Cardiac fibroblast (primary cell): ENCODE measurements around the gene RNF213.

Experiments used
- DNase-seq, 2 donors: peaks; one replicate each; pipeline versions ENCODE4 v3.0.0 to v3.0.0-alpha.2; 2010; ENCODE audit warnings: low read depth in 2 of 2
- H3K4me3 ChIP-seq, 2 donors: replicated peaks in 1 of 2; 1 replicate in 1 of 2; 2 replicates in 1 of 2; pipeline ENCODE4 v1.5.1; 2011; ENCODE audit warnings: low read depth in 2 of 2, low read length in 2 of 2, mild to moderate bottlenecking in 2 of 2, moderate library complexity in 1 of 2
- CTCF ChIP-seq: IDR thresholded peaks from one replicate; pipeline ENCODE4 v1.5.1; 2011; ENCODE audit warnings: low read depth, mild to moderate bottlenecking, low read length, inconsistent platforms

Gene RNF213

DNA sequence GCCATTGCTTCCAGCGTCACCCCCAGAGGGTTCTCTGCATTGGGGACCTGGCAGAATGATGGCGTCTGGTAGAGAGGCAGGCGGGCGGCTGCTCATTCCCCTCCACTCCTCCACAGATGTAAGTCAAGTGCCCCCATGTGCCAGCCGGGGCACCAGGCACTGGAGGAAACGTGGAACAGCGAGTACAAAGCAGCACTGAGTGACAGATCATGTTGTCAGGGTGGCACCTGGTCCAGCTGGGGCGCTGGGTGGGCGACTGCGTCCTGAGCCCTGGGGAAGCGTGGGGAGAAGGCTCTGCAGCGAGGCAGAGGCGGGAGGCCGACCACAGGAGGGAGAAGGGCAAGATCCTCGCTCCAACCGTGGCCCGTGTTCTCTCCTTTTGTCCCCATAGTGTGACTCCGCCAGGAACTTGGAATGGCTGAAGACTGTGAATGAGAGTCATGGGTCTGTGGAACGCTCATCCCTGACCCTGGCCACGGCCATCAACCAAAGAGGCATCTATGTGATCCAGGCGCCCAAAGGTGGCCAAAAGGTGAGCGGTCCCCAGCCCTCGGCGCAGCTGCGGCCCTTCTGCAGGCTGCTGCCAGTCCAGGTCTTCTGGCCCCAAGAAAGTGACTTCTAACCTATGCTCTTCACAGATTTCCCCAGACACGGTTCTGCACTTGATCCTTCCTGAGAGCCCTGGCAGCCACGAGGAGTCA, 76.7 kb downstream of the RNF213 start:
- TF ChIP-seq CTCF: no peak
- H3K4me3 ChIP-seq: no peak overlapping the region
- no peak for DNase-seq

GRCh38 chr17:80339118-80339517, 78.5 kb downstream of the RNF213 start:
- no peak for DNase-seq
- no peak for TF ChIP-seq CTCF
- H3K4me3 ChIP-seq: no peak overlapping the region

- H3K4me3 ChIP-seq: no peak overlapping the region
- no peak for TF ChIP-seq CTCF
- no peak for DNase-seq
These were observed 79.2 kb downstream of the RNF213 start for GRCh38 chr17:80339731-80340456.

GRCh38 chr17:80345321-80345720, 84.7 kb downstream of the RNF213 start:
- H3K4me3 ChIP-seq: no peak overlapping the region
- no peak for TF ChIP-seq CTCF
- DNase-seq: no peak

- DNase-seq: no peak
- TF ChIP-seq CTCF: no peak
- no peak overlapping the region for H3K4me3 ChIP-seq
These were observed 85.3 kb downstream of the RNF213 start for GRCh38 chr17:80345841-80346497.

DNA sequence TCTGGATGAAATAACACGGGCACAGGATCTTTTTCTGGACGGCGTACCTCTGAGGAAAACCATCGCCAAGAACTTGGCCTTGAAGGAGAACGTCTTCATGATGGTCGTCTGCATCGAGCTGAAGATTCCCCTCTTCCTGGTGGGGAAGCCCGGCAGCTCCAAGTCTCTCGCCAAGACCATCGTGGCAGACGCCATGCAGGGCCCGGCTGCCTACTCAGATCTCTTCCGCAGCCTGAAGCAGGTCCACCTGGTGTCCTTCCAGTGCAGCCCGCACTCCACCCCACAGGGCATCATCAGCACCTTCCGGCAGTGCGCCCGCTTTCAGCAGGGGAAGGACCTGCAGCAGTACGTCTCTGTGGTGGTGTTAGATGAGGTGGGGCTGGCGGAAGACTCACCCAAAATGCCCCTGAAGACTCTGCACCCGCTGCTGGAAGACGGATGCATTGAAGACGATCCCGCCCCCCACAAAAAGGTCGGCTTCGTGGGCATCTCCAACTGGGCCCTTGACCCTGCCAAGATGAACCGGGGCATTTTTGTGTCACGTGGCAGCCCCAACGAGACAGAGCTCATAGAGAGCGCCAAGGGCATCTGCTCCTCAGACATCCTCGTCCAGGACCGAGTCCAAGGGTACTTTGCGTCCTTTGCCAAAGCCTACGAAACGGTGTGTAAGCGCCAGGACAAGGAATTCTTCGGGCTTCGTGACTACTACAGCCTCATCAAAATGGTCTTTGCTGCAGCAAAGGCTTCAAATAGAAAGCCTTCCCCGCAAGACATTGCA, 86.0 kb downstream of the RNF213 start:
- TF ChIP-seq CTCF: no peak
- no peak for DNase-seq
- no peak overlapping the region for H3K4me3 ChIP-seq
